HepG2 (cell line): ENCODE results near the gene ADAM19. TPM values are rescaled to one million over a fixed set of nuclear protein-coding genes. Genes with fewer than 3 reads are reported as not detected.

Experiments
- ARNTL ChIP-seq: sonication (generic); formaldehyde crosslinking; IDR thresholded peaks from 2 replicates; pipeline ENCODE4 v1.4.0; 2020; ENCODE audit warnings: mild to moderate bottlenecking, missing genetic modification reagents
- CEBPB ChIP-seq: IDR thresholded peaks from 2 replicates; pipeline ENCODE4 v1.6.1; 2011; ENCODE audit warnings: low read depth, low read length, improper control_type of control experiment, borderline replicate concordance
- ETV5 ChIP-seq: IDR thresholded peaks from 2 replicates; pipeline ENCODE4 v1.6.1; 2018; ENCODE audit warnings: missing biosample characterization, missing genetic modification reagents, inconsistent platforms, borderline replicate concordance
- GATA4 ChIP-seq: sonication (generic); IDR thresholded peaks from 2 replicates; pipeline ENCODE4 v1.6.1; 2016; ENCODE audit warnings: antibody characterized with exemption, low read depth, borderline replicate concordance
- MED1 ChIP-seq: sonication (generic); formaldehyde crosslinking; IDR thresholded peaks from 2 replicates; pipeline ENCODE4 v1.4.0; 2020; ENCODE audit warnings: missing genetic modification reagents
- RBM22 ChIP-seq: fragments of 200-400 bp; formaldehyde crosslinking; optimal IDR thresholded peaks from 2 replicates; pipeline ENCODE3; 2017; ENCODE audit warnings: mild to moderate bottlenecking, low read length, moderate library complexity
- SOX6 ChIP-seq, 2 experiments: fragments of 450-650 bp in 1 of 2; sonication (generic) in 1 of 2; formaldehyde crosslinking in 1 of 2; IDR thresholded peaks; 2 replicates each; pipeline versions ENCODE4 v1.4.0 to v1.6.1; 2017 to 2020; ENCODE audit warnings: antibody characterized with exemption in 1 of 2, mild to moderate bottlenecking in 1 of 2, missing genetic modification reagents in 1 of 2
- TBX2 ChIP-seq: sonication (generic); formaldehyde crosslinking; IDR thresholded peaks from 2 replicates; pipeline ENCODE4 v1.5.0; 2020; ENCODE audit warnings: missing genetic modification reagents, mild to moderate bottlenecking, borderline replicate concordance
- ZBTB1 ChIP-seq: sonication (generic); formaldehyde crosslinking; IDR thresholded peaks from 2 replicates; pipeline ENCODE4 v1.4.0; 2020; ENCODE audit warnings: missing genetic modification reagents, borderline replicate concordance
- ZNF143 ChIP-seq: sonication (generic); formaldehyde crosslinking; IDR thresholded peaks from 2 replicates; pipeline ENCODE4 v1.4.0; 2020; ENCODE audit warnings: missing genetic modification reagents
- ZNF343 ChIP-seq: sonication (generic); formaldehyde crosslinking; IDR thresholded peaks from 2 replicates; pipeline ENCODE4 v1.4.0; 2020; ENCODE audit warnings: mild to moderate bottlenecking, missing genetic modification reagents
- ZNF460 ChIP-seq: sonication (generic); formaldehyde crosslinking; IDR thresholded peaks from 2 replicates; pipeline ENCODE4 v1.5.1; 2020; ENCODE audit warnings: missing genetic modification reagents, mild to moderate bottlenecking, borderline replicate concordance
- ZNF619 ChIP-seq: sonication (generic); formaldehyde crosslinking; IDR thresholded peaks from 2 replicates; pipeline ENCODE4 v1.4.0; 2020; ENCODE audit warnings: mild to moderate bottlenecking, missing genetic modification reagents
- ZNF724P ChIP-seq: sonication (generic); formaldehyde crosslinking; IDR thresholded peaks from 2 replicates; pipeline ENCODE4 v1.8.0; 2022; ENCODE audit warnings: missing genetic modification reagents, borderline replicate concordance
- polyA plus RNA-seq, 8 experiments: library from polyadenylated mRNA; depleted of rRNA in 3 of 8; stranded (reverse) in 7 of 8; unstranded in 1 of 8; fragments of >200 nt; fragmentation: Illumina TruSeq in 4 of 8; extraction: Trizol in 4 of 8; gene quantifications; 2 replicates each; pipeline versions ENCODE4 v1.2.1 to v1.2.3, GENCODE V29; 2011 to 2016; ENCODE audit warnings: low read depth in 4 of 8, missing spikeins in 1 of 8, mixed read lengths in 1 of 8; ENCODE audit not compliant: insufficient read depth in 1 of 8
- total RNA-seq, 5 experiments: library from RNA; depleted of rRNA; stranded (reverse); fragments of >200 nt; fragmentation: Illumina TruSeq; extraction: Trizol; gene quantifications; 2 replicates each; pipeline ENCODE4 v1.2.3, GENCODE V29; 2016; ENCODE audit warnings: low read depth in 1 of 5
- TF ChIP-seq, protein P1 (sequence below): sonication (generic); formaldehyde crosslinking; IDR thresholded peaks from 2 replicates; pipeline ENCODE4 v1.4.0; 2020; ENCODE audit warnings: mild to moderate bottlenecking, missing genetic modification reagents
- TF ChIP-seq, protein P2 (sequence below): sonication (generic); formaldehyde crosslinking; IDR thresholded peaks from 2 replicates; pipeline ENCODE4 v1.4.0; 2020; ENCODE audit warnings: low read depth, missing genetic modification reagents
- TF ChIP-seq, protein P3 (sequence below): sonication (generic); formaldehyde crosslinking; conservative IDR thresholded peaks from 2 replicates; pipeline ENCODE4 v1.8.0; 2022; ENCODE audit warnings: missing genetic modification reagents

ADAM19 gene
- total and polyA plus RNA-seq, 2 of the 13 experiments (the other 11 are each of a cell fraction or from before 2014, with no cell fraction given), result 0.38 to 0.74 TPM

DNA sequence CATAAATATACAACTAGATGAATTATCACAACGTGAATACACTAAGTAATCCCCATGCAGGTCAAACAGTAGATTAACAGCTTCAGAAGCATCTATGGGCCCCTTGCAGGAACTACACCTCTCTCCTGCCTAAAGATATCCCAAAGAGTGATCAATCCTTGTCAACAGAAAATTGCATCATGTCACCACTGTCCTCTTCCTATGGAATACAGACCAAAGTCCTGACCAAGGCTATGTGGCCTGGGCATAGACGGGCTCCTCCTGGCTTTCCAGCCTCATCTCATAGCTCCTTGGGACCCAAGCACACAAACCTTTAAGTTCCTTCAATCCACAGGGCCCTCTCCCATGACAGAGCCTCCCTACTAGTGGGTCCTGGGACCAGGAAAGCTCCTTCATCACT, 90.2 kb downstream of the ADAM19 start (continued):
- TF ChIP-seq, protein P1, sequence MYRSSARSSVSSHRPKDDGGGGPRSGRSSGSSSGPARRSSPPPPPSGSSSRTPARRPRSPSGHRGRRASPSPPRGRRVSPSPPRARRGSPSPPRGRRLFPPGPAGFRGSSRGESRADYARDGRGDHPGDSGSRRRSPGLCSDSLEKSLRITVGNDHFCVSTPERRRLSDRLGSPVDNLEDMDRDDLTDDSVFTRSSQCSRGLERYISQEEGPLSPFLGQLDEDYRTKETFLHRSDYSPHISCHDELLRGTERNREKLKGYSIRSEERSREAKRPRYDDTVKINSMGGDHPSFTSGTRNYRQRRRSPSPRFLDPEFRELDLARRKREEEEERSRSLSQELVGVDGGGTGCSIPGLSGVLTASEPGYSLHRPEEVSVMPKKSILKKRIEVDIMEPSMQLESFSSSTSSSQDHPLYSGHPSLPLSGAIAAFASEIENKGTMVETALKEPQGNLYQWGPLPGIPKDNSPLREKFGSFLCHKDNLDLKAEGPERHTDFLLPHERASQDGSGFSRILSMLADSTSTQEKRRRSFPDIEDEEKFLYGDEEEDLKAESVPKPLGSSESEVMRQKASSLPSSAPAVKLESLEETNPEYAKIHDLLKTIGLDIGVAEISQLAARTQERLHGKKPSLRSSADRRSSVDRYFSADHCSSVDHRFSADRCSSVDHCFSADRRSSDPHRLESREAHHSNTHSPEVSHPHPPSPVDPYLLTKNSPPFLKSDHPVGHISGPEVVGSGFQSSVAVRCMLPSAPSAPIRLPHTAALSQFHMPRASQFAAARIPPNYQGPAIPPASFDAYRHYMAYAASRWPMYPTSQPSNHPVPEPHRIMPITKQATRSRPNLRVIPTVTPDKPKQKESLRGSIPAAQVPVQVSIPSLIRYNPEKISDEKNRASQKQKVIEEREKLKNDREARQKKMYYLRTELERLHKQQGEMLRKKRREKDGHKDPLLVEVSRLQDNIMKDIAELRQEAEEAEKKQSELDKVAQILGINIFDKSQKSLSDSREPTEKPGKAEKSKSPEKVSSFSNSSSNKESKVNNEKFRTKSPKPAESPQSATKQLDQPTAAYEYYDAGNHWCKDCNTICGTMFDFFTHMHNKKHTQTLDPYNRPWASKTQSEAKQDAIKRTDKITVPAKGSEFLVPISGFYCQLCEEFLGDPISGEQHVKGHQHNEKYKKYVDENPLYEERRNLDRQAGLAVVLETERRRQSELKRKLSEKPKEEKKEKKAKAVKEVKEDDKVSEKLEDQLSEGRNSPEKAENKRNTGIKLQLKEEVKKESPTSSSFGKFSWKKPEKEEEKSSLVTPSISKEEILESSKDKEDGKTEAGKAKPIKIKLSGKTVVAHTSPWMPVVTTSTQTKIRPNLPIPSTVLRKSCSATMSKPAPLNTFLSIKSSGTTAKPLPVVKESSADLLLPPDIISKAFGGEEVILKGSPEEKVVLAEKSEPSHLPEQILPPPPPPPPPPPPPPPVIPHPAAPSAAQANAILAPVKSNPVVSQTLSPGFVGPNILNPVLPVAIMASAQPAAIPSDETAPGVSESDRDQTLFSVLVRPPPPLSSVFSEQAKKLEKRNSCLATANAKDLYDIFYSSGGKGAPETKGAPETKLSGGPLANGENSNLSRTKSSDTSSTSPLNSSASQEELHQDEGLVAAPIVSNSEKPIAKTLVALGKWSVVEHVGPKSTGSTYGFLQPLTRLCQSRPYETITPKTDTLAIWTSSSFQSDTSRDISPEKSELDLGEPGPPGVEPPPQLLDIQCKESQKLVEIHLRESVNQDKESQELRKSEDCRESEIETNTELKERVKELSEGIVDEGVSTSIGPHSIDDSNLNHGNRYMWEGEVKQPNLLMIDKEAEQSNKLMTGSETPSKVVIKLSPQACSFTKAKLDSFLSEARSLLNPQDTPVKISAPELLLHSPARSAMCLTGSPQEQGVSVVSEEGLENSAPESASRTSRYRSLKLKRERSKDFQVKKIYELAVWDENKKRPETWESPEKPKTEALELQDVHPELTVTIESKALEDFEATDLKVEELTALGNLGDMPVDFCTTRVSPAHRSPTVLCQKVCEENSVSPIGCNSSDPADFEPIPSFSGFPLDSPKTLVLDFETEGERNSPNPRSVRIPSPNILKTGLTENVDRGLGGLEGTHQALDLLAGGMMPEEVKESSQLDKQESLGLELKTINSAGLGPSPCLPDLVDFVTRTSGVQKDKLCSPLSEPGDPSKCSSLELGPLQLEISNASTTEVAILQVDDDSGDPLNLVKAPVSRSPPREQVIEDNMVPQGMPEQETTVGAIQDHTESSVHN (CRISPR knock-in tag), result no peak
- TF ChIP-seq ARNTL (CRISPR knock-in tag), result no peak
- TF ChIP-seq, protein P2, sequence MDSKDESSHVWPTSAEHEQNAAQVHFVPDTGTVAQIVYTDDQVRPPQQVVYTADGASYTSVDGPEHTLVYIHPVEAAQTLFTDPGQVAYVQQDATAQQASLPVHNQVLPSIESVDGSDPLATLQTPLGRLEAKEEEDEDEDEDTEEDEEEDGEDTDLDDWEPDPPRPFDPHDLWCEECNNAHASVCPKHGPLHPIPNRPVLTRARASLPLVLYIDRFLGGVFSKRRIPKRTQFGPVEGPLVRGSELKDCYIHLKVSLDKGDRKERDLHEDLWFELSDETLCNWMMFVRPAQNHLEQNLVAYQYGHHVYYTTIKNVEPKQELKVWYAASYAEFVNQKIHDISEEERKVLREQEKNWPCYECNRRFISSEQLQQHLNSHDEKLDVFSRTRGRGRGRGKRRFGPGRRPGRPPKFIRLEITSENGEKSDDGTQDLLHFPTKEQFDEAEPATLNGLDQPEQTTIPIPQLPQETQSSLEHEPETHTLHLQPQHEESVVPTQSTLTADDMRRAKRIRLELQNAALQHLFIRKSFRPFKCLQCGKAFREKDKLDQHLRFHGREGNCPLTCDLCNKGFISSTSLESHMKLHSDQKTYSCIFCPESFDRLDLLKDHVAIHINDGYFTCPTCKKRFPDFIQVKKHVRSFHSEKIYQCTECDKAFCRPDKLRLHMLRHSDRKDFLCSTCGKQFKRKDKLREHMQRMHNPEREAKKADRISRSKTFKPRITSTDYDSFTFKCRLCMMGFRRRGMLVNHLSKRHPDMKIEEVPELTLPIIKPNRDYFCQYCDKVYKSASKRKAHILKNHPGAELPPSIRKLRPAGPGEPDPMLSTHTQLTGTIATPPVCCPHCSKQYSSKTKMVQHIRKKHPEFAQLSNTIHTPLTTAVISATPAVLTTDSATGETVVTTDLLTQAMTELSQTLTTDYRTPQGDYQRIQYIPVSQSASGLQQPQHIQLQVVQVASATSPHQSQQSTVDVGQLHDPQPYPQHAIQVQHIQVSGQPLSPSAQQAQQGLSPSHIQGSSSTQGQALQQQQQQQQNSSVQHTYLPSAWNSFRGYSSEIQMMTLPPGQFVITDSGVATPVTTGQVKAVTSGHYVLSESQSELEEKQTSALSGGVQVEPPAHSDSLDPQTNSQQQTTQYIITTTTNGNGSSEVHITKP (CRISPR knock-in tag), result no peak
- TF ChIP-seq ZNF724P (CRISPR knock-in tag), result no peak
- TF ChIP-seq ZNF343 (CRISPR knock-in tag), result no peak
- TF ChIP-seq MED1 (CRISPR knock-in tag), result 0 out of 2 replicates have a peak, but pooled peaks have one; percentile 6
- TF ChIP-seq ZNF619, result no peak
- no peak for TF ChIP-seq ZNF143
- no peak for TF ChIP-seq ZNF460 (CRISPR knock-in tag)
- no peak for TF ChIP-seq TBX2 (CRISPR knock-in tag)
- peak; percentile 89 for TF ChIP-seq CEBPB
- peak; percentile 19; the same call in 1 of the 2 replicates for TF ChIP-seq ETV5
- TF ChIP-seq GATA4, result no peak
- TF ChIP-seq, protein P3, sequence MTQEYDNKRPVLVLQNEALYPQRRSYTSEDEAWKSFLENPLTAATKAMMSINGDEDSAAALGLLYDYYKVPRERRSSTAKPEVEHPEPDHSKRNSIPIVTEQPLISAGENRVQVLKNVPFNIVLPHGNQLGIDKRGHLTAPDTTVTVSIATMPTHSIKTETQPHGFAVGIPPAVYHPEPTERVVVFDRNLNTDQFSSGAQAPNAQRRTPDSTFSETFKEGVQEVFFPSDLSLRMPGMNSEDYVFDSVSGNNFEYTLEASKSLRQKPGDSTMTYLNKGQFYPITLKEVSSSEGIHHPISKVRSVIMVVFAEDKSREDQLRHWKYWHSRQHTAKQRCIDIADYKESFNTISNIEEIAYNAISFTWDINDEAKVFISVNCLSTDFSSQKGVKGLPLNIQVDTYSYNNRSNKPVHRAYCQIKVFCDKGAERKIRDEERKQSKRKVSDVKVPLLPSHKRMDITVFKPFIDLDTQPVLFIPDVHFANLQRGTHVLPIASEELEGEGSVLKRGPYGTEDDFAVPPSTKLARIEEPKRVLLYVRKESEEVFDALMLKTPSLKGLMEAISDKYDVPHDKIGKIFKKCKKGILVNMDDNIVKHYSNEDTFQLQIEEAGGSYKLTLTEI, result no peak
- TF ChIP-seq SOX6 (IDR thresholded peaks at IDR 0.05), result no peak
- TF ChIP-seq SOX6 (CRISPR knock-in tag; IDR thresholded peaks at IDR 0.05), result peak; percentile 51
- no peak for TF ChIP-seq ZBTB1 (CRISPR knock-in tag)
- TF ChIP-seq RBM22, result no peak
